Measurements from ENCODE around the gene SETBP1. TPM values are rescaled to one million over a fixed set of nuclear protein-coding genes. Genes with fewer than 3 reads are reported as not detected.

Gene SETBP1
- total and polyA plus RNA-seq, 8 donors = 19.7 to 27.5 (median 21.5) TPM

- DNase-seq = no peak
- TF ChIP-seq, protein P1, sequence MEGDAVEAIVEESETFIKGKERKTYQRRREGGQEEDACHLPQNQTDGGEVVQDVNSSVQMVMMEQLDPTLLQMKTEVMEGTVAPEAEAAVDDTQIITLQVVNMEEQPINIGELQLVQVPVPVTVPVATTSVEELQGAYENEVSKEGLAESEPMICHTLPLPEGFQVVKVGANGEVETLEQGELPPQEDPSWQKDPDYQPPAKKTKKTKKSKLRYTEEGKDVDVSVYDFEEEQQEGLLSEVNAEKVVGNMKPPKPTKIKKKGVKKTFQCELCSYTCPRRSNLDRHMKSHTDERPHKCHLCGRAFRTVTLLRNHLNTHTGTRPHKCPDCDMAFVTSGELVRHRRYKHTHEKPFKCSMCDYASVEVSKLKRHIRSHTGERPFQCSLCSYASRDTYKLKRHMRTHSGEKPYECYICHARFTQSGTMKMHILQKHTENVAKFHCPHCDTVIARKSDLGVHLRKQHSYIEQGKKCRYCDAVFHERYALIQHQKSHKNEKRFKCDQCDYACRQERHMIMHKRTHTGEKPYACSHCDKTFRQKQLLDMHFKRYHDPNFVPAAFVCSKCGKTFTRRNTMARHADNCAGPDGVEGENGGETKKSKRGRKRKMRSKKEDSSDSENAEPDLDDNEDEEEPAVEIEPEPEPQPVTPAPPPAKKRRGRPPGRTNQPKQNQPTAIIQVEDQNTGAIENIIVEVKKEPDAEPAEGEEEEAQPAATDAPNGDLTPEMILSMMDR (IDR thresholded peaks at IDR 0.05) = no peak
- H3K4me3 ChIP-seq = no peak overlapping the region
- ATAC-seq = no peak
- no peaks in the 10 kb centered on the region for H3K27me3 ChIP-seq
- intact Hi-C loops (cut with DNase I) = no loop called here
- H3K4me1 ChIP-seq = no peaks in the 10 kb centered on the region
- no peaks in the 10 kb centered on the region for H3K9me3 ChIP-seq
- no peak overlapping the region for H3K27ac ChIP-seq
- H3K36me3 ChIP-seq = no peaks in the 10 kb centered on the region
Measured at GRCh38 chr18:44997174-44997573, 316.5 kb downstream of the SETBP1 start.

- intact Hi-C loops (cut with DNase I) = no loop called here
- no peaks in the 10 kb centered on the region for H3K36me3 ChIP-seq
- DNase-seq (no peak), ATAC-seq (no peak)
- TF ChIP-seq, protein P1 (IDR thresholded peaks at IDR 0.05) = no peak
- no peaks in the 10 kb centered on the region for H3K4me1 ChIP-seq
- H3K27ac ChIP-seq = no peak overlapping the region
- no peaks in the 10 kb centered on the region for H3K27me3 ChIP-seq
- no peak overlapping the region for H3K4me3 ChIP-seq
- H3K9me3 ChIP-seq = no peaks in the 10 kb centered on the region
Measured at GRCh38 chr18:44998360-44998759, 317.7 kb downstream of the SETBP1 start.

DNA sequence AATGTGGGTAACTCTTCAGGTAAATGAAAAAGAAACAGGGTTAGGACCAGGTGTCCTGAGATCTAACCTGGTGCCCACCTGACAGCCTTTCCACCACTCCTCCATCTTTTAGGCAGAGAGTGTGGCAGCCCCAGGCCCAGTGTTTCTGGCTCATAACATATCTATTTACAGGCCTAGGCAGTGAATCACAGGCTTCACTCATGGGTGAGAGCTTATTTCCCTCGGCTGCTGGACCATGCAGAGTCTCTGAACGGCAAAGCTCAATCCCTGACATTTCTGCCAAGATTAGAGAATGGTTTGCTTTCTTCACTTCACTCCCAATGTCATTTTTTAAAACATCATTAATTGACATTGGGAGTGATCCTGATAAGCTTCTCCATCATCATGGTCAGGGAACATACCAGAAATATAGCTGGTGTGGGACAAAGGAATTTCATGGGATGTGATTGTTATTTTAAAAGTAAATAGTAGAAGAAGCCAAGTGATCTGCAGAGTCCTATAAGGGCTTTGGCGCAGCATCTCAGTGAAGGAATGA, 323.9 kb downstream of the SETBP1 start:
- DNase-seq (no peak), ATAC-seq (no peak)
- H3K4me1 ChIP-seq = no peaks in the 10 kb centered on the region
- H3K27ac ChIP-seq = no peak overlapping the region
- no peaks in the 10 kb centered on the region for H3K36me3 ChIP-seq
- intact Hi-C loops (cut with DNase I) = no loop called here
- TF ChIP-seq, protein P1 (IDR thresholded peaks at IDR 0.05) = no peak
- H3K4me3 ChIP-seq = no peak overlapping the region
- no peaks in the 10 kb centered on the region for H3K27me3 ChIP-seq
- no peaks in the 10 kb centered on the region for H3K9me3 ChIP-seq

- H3K4me3 ChIP-seq = no peak overlapping the region
- intact Hi-C loops (cut with DNase I) = no loop called here
- H3K9me3 ChIP-seq = no peaks in the 10 kb centered on the region
- H3K27me3 ChIP-seq = no peaks in the 10 kb centered on the region
- H3K27ac ChIP-seq = no peak overlapping the region
- no peak for ATAC-seq
- TF ChIP-seq, protein P1 (IDR thresholded peaks at IDR 0.05) = no peak
- DNase-seq = no peak
- H3K4me1 ChIP-seq = no peaks in the 10 kb centered on the region
- H3K36me3 ChIP-seq = no peaks in the 10 kb centered on the region
Measured at GRCh38 chr18:45006934-45007333, 326.2 kb downstream of the SETBP1 start.

- no peak for DNase-seq
- H3K36me3 ChIP-seq = no peaks in the 10 kb centered on the region
- no peak for ATAC-seq
- H3K4me1 ChIP-seq = no peaks in the 10 kb centered on the region
- no peak overlapping the region for H3K4me3 ChIP-seq
- no peak overlapping the region for H3K27ac ChIP-seq
- H3K27me3 ChIP-seq = no peaks in the 10 kb centered on the region
- TF ChIP-seq, protein P1 (IDR thresholded peaks at IDR 0.05) = no peak
- H3K9me3 ChIP-seq = no peaks in the 10 kb centered on the region
- intact Hi-C loops (cut with DNase I) = no loop called here
Measured at GRCh38 chr18:45007531-45007930, 326.8 kb downstream of the SETBP1 start.

All from left lung (tissue), 10 donors.